A549 (cell line): ENCODE measurements around the gene CCDC7. TPM values are rescaled to one million over a fixed set of nuclear protein-coding genes. Genes with fewer than 3 reads are reported as not detected.

Experiments
- ATAC-seq, 2 experiments: fragments of 200-7000 bp in 1 of 2; fragments of >200 bp in 1 of 2; cut with Nextera tagmentation in 1 of 2; cut with Tn5 transposase in 1 of 2; 3 replicates each; pipeline versions ENCODE4 v1.8.0 to v1.9.1; 2018 to 2020; ENCODE audit warnings: mild to moderate bottlenecking in 1 of 2, moderate library complexity in 1 of 2
- CTCF ChIA-PET: fragments of 300-600 bp; sonication (Branson Sonifier 250); formaldehyde crosslinking; extraction: SDS; loops from one replicate; lab custom pipeline; 2021; ENCODE audit warnings: antibody characterized with exemption, inconsistent platforms; lab: Yijun Ruan, JAX
- POLR2A ChIA-PET: fragments of 350-600 bp; formaldehyde crosslinking; extraction: SDS; loops from one replicate; lab custom pipeline; 2021; ENCODE audit warnings: antibody characterized with exemption, inconsistent platforms; lab: Yijun Ruan, JAX
- DNase-seq, 2 experiments: peaks; one replicate each; pipeline versions ENCODE4 v3.0.0 to v3.0.0-alpha.2; 2011 to 2016; ENCODE audit warnings: low read depth in 1 of 2, low spot score in 1 of 2
- FAIRE-seq: peaks from 2 replicates; lab custom pipeline; 2011; peaks lifted over from hg19 to GRCh38; lab: Jason Lieb, UNC
- H3K27ac ChIP-seq, 2 experiments: fragments of >200 bp; sonication (Bioruptor Twin); formaldehyde crosslinking; 3 replicates each; pipeline ENCODE4 v1.5.1; 2016 to 2017
- H3K4me1 ChIP-seq: fragments of >200 bp; sonication (Bioruptor Twin); formaldehyde crosslinking; 3 replicates; pipeline ENCODE4 v1.6.1; 2016
- H3K4me2 ChIP-seq: fragments of >200 bp; sonication (Bioruptor Twin); formaldehyde crosslinking; 3 replicates; pipeline ENCODE4 v1.6.1; 2016
- H3K4me3 ChIP-seq: fragments of >200 bp; sonication (Bioruptor Twin); formaldehyde crosslinking; 3 replicates; pipeline ENCODE4 v1.5.1; 2016
- H3K9me3 ChIP-seq: fragments of >200 bp; sonication (Bioruptor Twin); formaldehyde crosslinking; 3 replicates; pipeline ENCODE4 v1.6.1; 2016
- BHLHE40 ChIP-seq: IDR thresholded peaks from 2 replicates; pipeline ENCODE4 v1.6.1; 2012; ENCODE audit warnings: low read depth, low read length, inconsistent platforms
- CBX2 ChIP-seq: fragments of 200-600 bp; sonication (generic); IDR thresholded peaks from 2 replicates; pipeline ENCODE4 v1.6.1; 2016; ENCODE audit warnings: low read depth, mild to moderate bottlenecking, borderline replicate concordance
- CEBPB ChIP-seq, 2 experiments: fragments of >200 bp in 1 of 2; sonication (Bioruptor Twin) in 1 of 2; formaldehyde crosslinking in 1 of 2; IDR thresholded peaks; 2 replicates each; pipeline ENCODE4 v1.6.1; 2012 to 2016
- CHD2 ChIP-seq: fragments of 150-350 bp; IDR thresholded peaks from 2 replicates; pipeline ENCODE4 v1.6.1; 2014; ENCODE audit warnings: low read length; ENCODE audit not compliant: partially characterized antibody
- CHD4 ChIP-seq: fragments of 200-600 bp; sonication (generic); IDR thresholded peaks from 2 replicates; pipeline ENCODE4 v1.6.1; 2016; ENCODE audit warnings: antibody characterized with exemption, mild to moderate bottlenecking, borderline replicate concordance
- E2F6 ChIP-seq: IDR thresholded peaks from 2 replicates; pipeline ENCODE4 v1.6.1; 2012; ENCODE audit warnings: low read depth, borderline replicate concordance
- FOSL2 ChIP-seq, 2 experiments: fragments of 450-650 bp in 1 of 2; fragments of >200 bp in 1 of 2; sonication (Bioruptor Twin) in 1 of 2; formaldehyde crosslinking; IDR thresholded peaks; 2 replicates each; pipeline versions ENCODE4 v1.5.0 to v1.6.1; 2016 to 2020; ENCODE audit warnings: mild to moderate bottlenecking in 1 of 2, moderate library complexity in 1 of 2
- GATA3 ChIP-seq: IDR thresholded peaks from 2 replicates; pipeline ENCODE4 v1.6.1; 2012; ENCODE audit warnings: borderline replicate concordance
- HDAC2 ChIP-seq: fragments of 200-600 bp; sonication (generic); IDR thresholded peaks from 2 replicates; pipeline ENCODE4 v1.6.1; 2016
- HES2 ChIP-seq: fragments of >200 bp; sonication (Bioruptor Twin); formaldehyde crosslinking; IDR thresholded peaks from 2 replicates; pipeline ENCODE4 v1.6.1; 2016
- HEYL ChIP-seq: fragments of 250-450 bp; sonication (Bioruptor Pico); IDR thresholded peaks from 2 replicates; pipeline ENCODE4 v1.8.0; 2021; ENCODE audit warnings: mild to moderate bottlenecking, moderate library complexity
- HMGXB4 ChIP-seq: fragments of 250-450 bp; sonication (Bioruptor Pico); IDR thresholded peaks from 2 replicates; pipeline ENCODE4 v1.5.0; 2021; ENCODE audit warnings: mild to moderate bottlenecking, moderate library complexity, borderline replicate concordance
- JUN ChIP-seq, 2 experiments: fragments of >200 bp; sonication (Bioruptor Twin); formaldehyde crosslinking; IDR thresholded peaks; 2 replicates in 1 of 2; 3 replicates in 1 of 2; pipeline ENCODE4 v1.6.1; 2016 to 2017
- JUNB ChIP-seq: fragments of >200 bp; sonication (Bioruptor Twin); formaldehyde crosslinking; IDR thresholded peaks from 2 replicates; pipeline ENCODE4 v1.6.1; 2016
- KDM5A ChIP-seq: fragments of 200-600 bp; sonication (generic); IDR thresholded peaks from 2 replicates; pipeline ENCODE4 v1.6.1; 2016; ENCODE audit warnings: antibody characterized with exemption, mild to moderate bottlenecking
- MAFK ChIP-seq: fragments of 450-650 bp; IDR thresholded peaks from 2 replicates; pipeline ENCODE4 v1.6.1; 2014; ENCODE audit not compliant: partially characterized antibody
- NFE2L2 ChIP-seq: fragments of 150-350 bp; conservative IDR thresholded peaks from 2 replicates; pipeline ENCODE4 v1.6.1; 2014; ENCODE audit warnings: low read length
- PBX3 ChIP-seq: IDR thresholded peaks from 2 replicates; pipeline ENCODE4 v1.6.1; 2012
- RARB ChIP-seq: fragments of 250-450 bp; sonication (Bioruptor Pico); IDR thresholded peaks from 2 replicates; pipeline ENCODE4 v1.8.0; 2021; ENCODE audit warnings: mild to moderate bottlenecking, moderate library complexity
- RCOR1 ChIP-seq: fragments of 150-350 bp; IDR thresholded peaks from 2 replicates; pipeline ENCODE4 v1.6.1; 2014; ENCODE audit warnings: antibody characterized with exemption, low read length, low read depth
- REST ChIP-seq: fragments of 200-600 bp; sonication (generic); IDR thresholded peaks from 2 replicates; pipeline ENCODE4 v1.6.1; 2016; ENCODE audit warnings: antibody characterized with exemption, mild to moderate bottlenecking, moderate library complexity
- TFCP2L1 ChIP-seq: fragments of 250-450 bp; sonication (Bioruptor Pico); IDR thresholded peaks from 2 replicates; pipeline ENCODE4 v1.5.0; 2021; ENCODE audit warnings: mild to moderate bottlenecking
- ZNF302 ChIP-seq: fragments of 250-450 bp; sonication (Bioruptor Pico); IDR thresholded peaks from 2 replicates; pipeline ENCODE4 v1.9.0; 2021; ENCODE audit warnings: inconsistent platforms, mild to moderate bottlenecking, moderate library complexity
- ZSCAN20 ChIP-seq: fragments of 250-450 bp; sonication (Bioruptor Pico); IDR thresholded peaks from 2 replicates; pipeline ENCODE4 v1.8.0; 2022; ENCODE audit warnings: mild to moderate bottlenecking, moderate library complexity
- WGBS: methylation state at CpG from one replicate; pipeline ENCODE4 v1.1.6; 2017; ENCODE audit errors: missing lambda C conversion rate; 5-methylcytosine and 5-hydroxymethylcytosine counted together
- polyA plus RNA-seq, 4 experiments: library from polyadenylated mRNA; depleted of rRNA in 3 of 4; stranded (reverse); fragments of >200 nt; fragmentation: RNase III in 1 of 4; extraction: RNeasy Plus Mini Kit Qiagen cat#74134 plus additional on column Dnase treatment in 1 of 4; gene quantifications; 2 replicates in 3 of 4; 3 replicates in 1 of 4; pipeline ENCODE4 v1.2.3, GENCODE V29; 2011 to 2017

Gene CCDC7
- polyA plus RNA-seq, 2 of the 4 experiments (the other 2 are of a cell fraction) = 1.2 to 2.9 TPM

GRCh38 chr10:32627183-32627582, 181.2 kb downstream of the CCDC7 start:
- ChIA-PET CTCF (no interaction called here), POLR2A (no interaction called here)
- ATAC-seq (no peak), DNase-seq (no peak), FAIRE-seq (no peak)
- H3K27ac ChIP-seq = no peak overlapping the region
- no peak overlapping the region for H3K4me3 ChIP-seq
- H3K9me3 ChIP-seq = peaks cover 8% of the 10 kb centered on the region
- TF ChIP-seq NFE2L2 = no peak
- no peak for TF ChIP-seq JUNB
- no peak for TF ChIP-seq ZSCAN20 (CRISPR knock-in tag)
- TF ChIP-seq CHD2 = no peak
- no peak for TF ChIP-seq E2F6
- peak in 1 of 2 experiments; percentile 60; a peak in 3 of 4 replicates for TF ChIP-seq CEBPB (IDR thresholded peaks at IDR 0.05)
- TF ChIP-seq CBX2 = no peak
- 26% methylated on average over 1 of the region's 1 CpG for WGBS
- no peaks in the 10 kb centered on the region for H3K4me1 ChIP-seq
- H3K4me2 ChIP-seq = no peak overlapping the region

- H3K4me3 ChIP-seq = no peak overlapping the region
- peaks cover 8% of the 10 kb centered on the region for H3K9me3 ChIP-seq
- ChIA-PET CTCF (no interaction called here), POLR2A (no interaction called here)
- H3K4me1 ChIP-seq = no peaks in the 10 kb centered on the region
- FAIRE-seq (no peak), ATAC-seq (no peak), DNase-seq (no peak)
- TF ChIP-seq MAFK (no peak), FOSL2 (IDR thresholded peaks at IDR 0.05) (no peak), FOSL2 (CRISPR knock-in tag; IDR thresholded peaks at IDR 0.05) (no peak), JUN (IDR thresholded peaks at IDR 0.05) (no peak), CHD4 (no peak), REST (no peak), RCOR1 (no peak), ZNF302 (CRISPR knock-in tag) (no peak), ZSCAN20 (CRISPR knock-in tag) (no peak), HES2 (no peak), CHD2 (no peak), HDAC2 (no peak), NFE2L2 (no peak), BHLHE40 (no peak), KDM5A (no peak), JUNB (no peak), RARB (no peak), GATA3 (no peak), TFCP2L1 (no peak)
- H3K27ac ChIP-seq = no peak overlapping the region
- no peak overlapping the region for H3K4me2 ChIP-seq
These were observed 184.0 kb downstream of the CCDC7 start for GRCh38 chr10:32629910-32630309.

GRCh38 chr10:32646535-32646934, 200.6 kb downstream of the CCDC7 start:
- DNase-seq (no peak), FAIRE-seq (no peak), ATAC-seq (no peak)
- CTCF ChIA-PET = no interaction called here
- Histone ChIP-seq H3K27ac (no peak overlapping the region), H3K4me1 (no peaks in the 10 kb centered on the region), H3K4me3 (no peak overlapping the region), H3K9me3 (peaks cover 8% of the 10 kb centered on the region; the same call in 1 of the 3 replicates), H3K4me2 (no peak overlapping the region)
- 55% methylated on average over 1 of the region's 1 CpG for WGBS
- TF ChIP-seq HEYL (no peak), HDAC2 (no peak), HMGXB4 (CRISPR knock-in tag) (no peak), PBX3 (no peak)
- POLR2A ChIA-PET = no interaction called here
